MCF 10A (cell line): ENCODE measurements around the gene EFNB2. TPM values are rescaled to one million over a fixed set of nuclear protein-coding genes. Genes with fewer than 3 reads are reported as not detected.

Experiments used
- BruUV-seq: library from RNA; stranded (reverse); fragments of 400-500 nt; replicated peaks from 2 replicates; lab custom pipeline; 2021; lab: Mats Ljungman, UMichigan
- CTCF ChIA-PET: fragments of 300-600 bp; sonication (Branson Sonifier 250); formaldehyde crosslinking; extraction: SDS; loops from one replicate; lab custom pipeline; 2021; ENCODE audit warnings: antibody characterized with exemption, inconsistent platforms; lab: Yijun Ruan, JAX
- POLR2A ChIA-PET: fragments of 300-600, 350-650 bp; sonication (Branson Sonifier 250); formaldehyde crosslinking; extraction: SDS; loops from one replicate; lab custom pipeline; 2020; ENCODE audit warnings: antibody characterized with exemption, inconsistent platforms; lab: Yijun Ruan, JAX
- DNase-seq: peaks from one replicate; pipeline ENCODE4 v3.0.0-alpha.2; 2018; ENCODE audit not compliant: unreplicated experiment
- H3K27ac Mint-ChIP-seq: one replicate; pipeline ENCODE4 v1.8.0; 2022; ENCODE audit warnings: mild to moderate bottlenecking, low read depth, mixed read lengths; ENCODE audit not compliant: unreplicated experiment
- H3K27me3 Mint-ChIP-seq: one replicate; pipeline ENCODE4 v1.8.0; 2022; ENCODE audit warnings: mixed read lengths; ENCODE audit not compliant: insufficient read depth, unreplicated experiment
- H3K36me3 Mint-ChIP-seq: one replicate; pipeline ENCODE4 v1.8.0; 2022; ENCODE audit warnings: mild to moderate bottlenecking, moderate library complexity, mixed read lengths; ENCODE audit not compliant: insufficient read depth, unreplicated experiment
- H3K4me1 Mint-ChIP-seq: one replicate; pipeline ENCODE4 v1.8.0; 2022; ENCODE audit warnings: mixed read lengths; ENCODE audit not compliant: insufficient read depth, unreplicated experiment
- H3K4me3 Mint-ChIP-seq: one replicate; pipeline ENCODE4 v1.8.0; 2022; ENCODE audit warnings: mild to moderate bottlenecking, moderate library complexity, mixed read lengths; ENCODE audit not compliant: unreplicated experiment
- H3K9me3 Mint-ChIP-seq: one replicate; pipeline ENCODE4 v1.8.0; 2022; ENCODE audit warnings: mixed read lengths; ENCODE audit not compliant: unreplicated experiment
- CTCF ChIP-seq: fragments of 200-600 bp; IDR thresholded peaks from one replicate; pipeline ENCODE4 v1.8.0; 2022; ENCODE audit warnings: antibody characterized with exemption, mild to moderate bottlenecking; ENCODE audit not compliant: unreplicated experiment
- intact Hi-C: fragments of 100-400 bp; cut with micrococcal nuclease; formaldehyde crosslinking; loops from 2 replicates; pipeline ENCODE4 v1.14.1; 2022
- total RNA-seq: library from RNA; stranded (reverse); gene quantifications from 2 replicates; pipeline ENCODE4 v1.2.3, GENCODE V29; 2022

Gene EFNB2
- total RNA-seq, 1 experiment from 2014 or later, result 40.4 TPM

GRCh38 chr13:106525865-106526264, 9.6 kb downstream of the EFNB2 start:
- TF ChIP-seq CTCF, result no peak
- peaks cover 62% of the 10 kb centered on the region for H3K4me1 Mint-ChIP-seq
- no peak overlapping the region for H3K4me3 Mint-ChIP-seq
- H3K27ac Mint-ChIP-seq, result peak overlapping the region; percentile 56
- intact Hi-C loops, result no loop called here
- no TSS peak for BruUV-seq
- ChIA-PET CTCF (interaction anchor here (0.6 to 1.1 kb wide), 3 partner anchors 18 to 1954 kb away, joined by 3 read pairs; no protein-coding TSS in a partner anchor), POLR2A (interaction anchor here (1.0 to 1.6 kb wide), 5 partner anchors 16 to 725 kb away, joined by 3 to 4 read pairs (median 3); no protein-coding TSS in a partner anchor)
- DNase-seq, result no peak
- no peaks in the 10 kb centered on the region for H3K27me3 Mint-ChIP-seq
- peaks cover 1% of the 10 kb centered on the region for H3K36me3 Mint-ChIP-seq
- no peaks in the 10 kb centered on the region for H3K9me3 Mint-ChIP-seq

GRCh38 chr13:106524108-106524507, 11.4 kb downstream of the EFNB2 start:
- POLR2A ChIA-PET, result interaction anchor here (1.0 to 3.9 kb wide), 5 partner anchors 8 to 368 kb away, joined by 3 to 26 read pairs (median 5); partner anchors contain the start of gene EFNB2
- Mint-ChIP-seq H3K36me3 (peaks cover 8% of the 10 kb centered on the region), H3K4me3 (no peak overlapping the region), H3K4me1 (peaks cover 50% of the 10 kb centered on the region), H3K27ac (peak overlapping the region; percentile 55), H3K27me3 (no peaks in the 10 kb centered on the region), H3K9me3 (no peaks in the 10 kb centered on the region)
- CTCF ChIA-PET, result interaction anchor here (1.0 to 2.0 kb wide), 2 partner anchors 9 to 440 kb away, joined by 4 to 7 read pairs; no protein-coding TSS in a partner anchor
- BruUV-seq, result no TSS peak
- DNase-seq, result no peak
- TF ChIP-seq CTCF, result no peak
- intact Hi-C loops, result no loop called here

- Mint-ChIP-seq H3K27me3 (no peaks in the 10 kb centered on the region), H3K4me3 (peak overlapping the region; percentile 57), H3K36me3 (peaks cover 8% of the 10 kb centered on the region), H3K4me1 (peaks cover 50% of the 10 kb centered on the region), H3K9me3 (no peaks in the 10 kb centered on the region), H3K27ac (peak overlapping the region; percentile 55)
- no TSS peak for BruUV-seq
- no peak for TF ChIP-seq CTCF
- ChIA-PET POLR2A (interaction anchor here (0.6 to 3.9 kb wide), 9 partner anchors 9 to 406 kb away, joined by 3 to 26 read pairs (median 5); partner anchors contain the start of gene EFNB2), CTCF (interaction anchor here (2.0 kb wide), 1 partner anchor 9 kb away, joined by 7 read pairs; no protein-coding TSS in a partner anchor)
- intact Hi-C loops, result no loop called here
- peak; percentile 74 for DNase-seq
These were observed 11.9 kb downstream of the EFNB2 start for GRCh38 chr13:106523576-106523975.

- no TSS peak for BruUV-seq
- DNase-seq, result peak; percentile 30
- intact Hi-C loops, result no loop called here
- Mint-ChIP-seq H3K36me3 (peaks cover 8% of the 10 kb centered on the region), H3K27me3 (no peaks in the 10 kb centered on the region), H3K27ac (peak overlapping the region; percentile 55), H3K9me3 (no peaks in the 10 kb centered on the region), H3K4me3 (peak overlapping the region; percentile 57), H3K4me1 (peaks cover 50% of the 10 kb centered on the region)
- no peak for TF ChIP-seq CTCF
- ChIA-PET CTCF (interaction anchor here (1.3 to 2.0 kb wide), 3 partner anchors 10 to 413 kb away, joined by 3 to 7 read pairs (median 6); no protein-coding TSS in a partner anchor), POLR2A (interaction anchor here (0.6 to 3.9 kb wide), 12 partner anchors 9 to 406 kb away, joined by 3 to 26 read pairs (median 4); partner anchors contain the start of gene EFNB2)
These were observed 12.4 kb downstream of the EFNB2 start for GRCh38 chr13:106522898-106523525.
